IgD-negative memory B cell (primary cell): ENCODE results near the gene SOSTDC1. TPM values are rescaled to one million over a fixed set of nuclear protein-coding genes. Genes with fewer than 3 reads are reported as not detected.
"Not testable (repeated sequence)": the region's sequence is repeated elsewhere in the genome, so short reads cannot be mapped to it uniquely, and the experiment has no call there.

Experiments used
- H3K27ac Mint-ChIP-seq, 3 donors: one replicate each; pipeline ENCODE4 v1.8.0; 2020 to 2022; ENCODE audit warnings: mild to moderate bottlenecking in 3 of 3, mixed read lengths in 3 of 3, moderate library complexity in 1 of 3
- H3K27me3 Mint-ChIP-seq: one replicate; pipeline ENCODE4 v1.8.0; 2021; ENCODE audit warnings: mixed read lengths
- H3K36me3 Mint-ChIP-seq: one replicate; pipeline ENCODE4 v1.8.0; 2020; ENCODE audit warnings: mild to moderate bottlenecking, mixed read lengths
- H3K4me1 Mint-ChIP-seq, 3 donors: one replicate each; pipeline ENCODE4 v1.8.0; 2020 to 2022; ENCODE audit warnings: mixed read lengths in 3 of 3, mild to moderate bottlenecking in 1 of 3
- H3K4me3 Mint-ChIP-seq, 4 donors: one replicate each; pipeline ENCODE4 v1.8.0; 2020 to 2022; ENCODE audit warnings: mild to moderate bottlenecking in 4 of 4, mixed read lengths in 4 of 4, moderate library complexity in 3 of 4
- H3K9me3 Mint-ChIP-seq, 3 donors: one replicate each; pipeline ENCODE4 v1.8.0; 2020 to 2021; ENCODE audit warnings: mixed read lengths in 3 of 3, mild to moderate bottlenecking in 1 of 3
- polyA plus RNA-seq: library from polyadenylated mRNA; unstranded; fragments of 300-500 nt; fragmentation: Illumina TruSeq; gene quantifications from one replicate; pipeline ENCODE4 v1.2.3, GENCODE V29; 2021

The SOSTDC1 gene
- polyA plus RNA-seq, 1 donor from 2014 or later: not detected

GRCh38 chr7:16484453-16485158 is 19.1 kb upstream of the SOSTDC1 start:
- Mint-ChIP-seq H3K9me3 (no peaks in the 10 kb centered on the region), H3K36me3 (no peaks in the 10 kb centered on the region), H3K27me3 (peaks cover 3% of the 10 kb centered on the region), H3K4me3 (no peak overlapping the region), H3K27ac (no peak overlapping the region), H3K4me1 (no peaks in the 10 kb centered on the region)

DNA sequence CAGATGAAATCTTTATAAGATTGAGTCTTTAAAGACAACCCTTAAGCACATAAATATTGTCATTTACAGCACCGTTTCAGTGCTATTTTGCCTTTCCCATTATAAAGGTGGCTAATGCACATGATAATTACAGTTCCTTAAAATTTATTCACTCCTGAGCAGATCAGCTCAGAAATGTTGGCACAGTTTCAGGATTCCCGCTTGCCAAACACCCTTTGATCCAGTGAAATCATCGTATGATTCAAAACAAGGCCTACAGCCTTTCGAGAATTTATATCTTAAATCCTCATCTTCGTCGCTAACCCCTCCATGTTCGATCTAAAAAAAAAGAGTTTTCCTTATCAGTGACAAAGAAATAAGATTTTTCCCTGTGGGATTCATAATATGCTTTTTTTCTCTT is 14.1 kb upstream of the SOSTDC1 start:
- Mint-ChIP-seq H3K4me3 (no peak overlapping the region), H3K27ac (no peak overlapping the region), H3K4me1 (no peaks in the 10 kb centered on the region), H3K27me3 (peaks cover 3% of the 10 kb centered on the region), H3K9me3 (no peaks in the 10 kb centered on the region), H3K36me3 (no peaks in the 10 kb centered on the region)

DNA sequence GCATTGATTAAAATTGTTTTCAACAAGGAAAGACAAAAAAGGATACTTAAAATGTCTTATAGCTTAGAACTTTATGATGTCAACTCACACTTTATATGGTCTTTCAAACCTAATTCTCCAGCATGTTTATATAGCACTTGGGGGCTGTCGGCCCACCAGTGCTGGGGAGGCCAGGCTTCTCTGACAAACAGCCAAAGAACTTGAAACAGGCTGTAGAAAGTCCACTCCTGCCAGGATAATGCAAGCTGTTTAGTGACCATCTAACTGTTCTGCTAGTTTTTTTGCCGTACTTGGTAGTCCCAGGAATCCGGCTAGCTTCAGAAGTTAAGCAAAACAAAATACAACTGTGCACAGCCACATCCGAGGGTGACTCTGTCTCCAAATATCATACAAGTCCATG is 13.6 kb upstream of the SOSTDC1 start:
- Mint-ChIP-seq H3K4me3 (no peak overlapping the region), H3K4me1 (no peaks in the 10 kb centered on the region), H3K9me3 (no peaks in the 10 kb centered on the region), H3K27ac (no peak overlapping the region), H3K36me3 (no peaks in the 10 kb centered on the region), H3K27me3 (peaks cover 3% of the 10 kb centered on the region)

- peaks cover 7% of the 10 kb centered on the region for H3K27me3 Mint-ChIP-seq
- no peaks in the 10 kb centered on the region for H3K4me1 Mint-ChIP-seq
- no peak overlapping the region for H3K27ac Mint-ChIP-seq
- no peaks in the 10 kb centered on the region for H3K9me3 Mint-ChIP-seq
- no peaks in the 10 kb centered on the region for H3K36me3 Mint-ChIP-seq
- H3K4me3 Mint-ChIP-seq: no peak overlapping the region
These were observed 6.4 kb upstream of the SOSTDC1 start for GRCh38 chr7:16471933-16472332.

- peaks cover 0 to 1% (median 0%) of the 10 kb centered on the region in 3 donors for H3K4me1 Mint-ChIP-seq
- H3K36me3 Mint-ChIP-seq: no peaks in the 10 kb centered on the region
- H3K9me3 Mint-ChIP-seq: no peaks in the 10 kb centered on the region
- H3K4me3 Mint-ChIP-seq: no peak overlapping the region
- H3K27me3 Mint-ChIP-seq: peaks cover 15% of the 10 kb centered on the region
- no peak overlapping the region for H3K27ac Mint-ChIP-seq
These were observed 1.4 kb downstream of the SOSTDC1 start for GRCh38 chr7:16463949-16464715.

DNA sequence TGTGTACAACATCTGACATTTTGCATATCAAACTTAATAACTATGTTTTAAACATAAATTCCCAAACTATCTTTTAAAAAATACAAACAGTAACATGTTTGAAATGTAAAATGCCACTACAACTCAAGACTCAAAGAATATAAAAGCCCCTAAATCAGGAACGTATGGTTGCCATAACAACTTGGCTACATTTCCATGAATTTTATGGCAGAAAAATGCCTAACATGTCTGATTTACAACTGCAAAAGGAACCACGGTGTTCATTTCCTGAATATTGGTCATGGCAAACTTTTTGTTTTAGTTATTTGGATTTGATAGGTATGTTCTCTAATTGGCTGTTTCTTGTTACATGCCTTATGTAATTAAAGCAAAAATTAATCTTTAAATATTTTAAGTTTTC is 2.0 kb downstream of the SOSTDC1 start:
- Mint-ChIP-seq H3K9me3 (no peaks in the 10 kb centered on the region), H3K36me3 (no peaks in the 10 kb centered on the region), H3K27ac (no peak overlapping the region), H3K4me1 (peaks cover 0 to 1% (median 0%) of the 10 kb centered on the region in 3 donors), H3K27me3 (peaks cover 15% of the 10 kb centered on the region), H3K4me3 (no peak overlapping the region)

DNA sequence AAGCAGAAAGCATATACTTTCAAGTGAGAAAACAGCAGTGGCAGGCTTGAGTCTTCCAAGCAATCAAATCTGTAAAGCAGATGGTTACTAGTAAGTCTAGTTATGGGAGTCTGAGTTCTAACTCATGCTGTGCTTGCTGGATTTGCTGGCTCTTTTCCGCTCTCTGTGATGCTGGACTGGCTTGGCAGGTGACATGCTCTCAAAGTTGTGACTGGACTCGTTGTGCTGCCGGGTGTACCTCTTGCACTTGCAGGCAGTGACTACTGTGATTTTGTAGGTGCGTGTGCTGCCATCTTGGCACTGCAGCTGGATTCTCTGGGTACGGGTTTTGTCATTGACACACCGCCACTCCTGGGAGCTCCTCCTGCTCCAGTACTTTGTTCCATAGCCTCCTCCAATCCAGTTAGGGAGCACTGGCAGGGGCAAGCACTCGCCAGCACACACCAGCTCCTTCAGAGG is 3.1 kb downstream of the SOSTDC1 start:
- Mint-ChIP-seq H3K9me3 (no peaks in the 10 kb centered on the region), H3K4me1 (peaks cover 0 to 1% (median 0%) of the 10 kb centered on the region in 3 donors), H3K27me3 (peaks cover 12% of the 10 kb centered on the region), H3K36me3 (no peaks in the 10 kb centered on the region), H3K27ac (no peak overlapping the region), H3K4me3 (no peak overlapping the region)

DNA sequence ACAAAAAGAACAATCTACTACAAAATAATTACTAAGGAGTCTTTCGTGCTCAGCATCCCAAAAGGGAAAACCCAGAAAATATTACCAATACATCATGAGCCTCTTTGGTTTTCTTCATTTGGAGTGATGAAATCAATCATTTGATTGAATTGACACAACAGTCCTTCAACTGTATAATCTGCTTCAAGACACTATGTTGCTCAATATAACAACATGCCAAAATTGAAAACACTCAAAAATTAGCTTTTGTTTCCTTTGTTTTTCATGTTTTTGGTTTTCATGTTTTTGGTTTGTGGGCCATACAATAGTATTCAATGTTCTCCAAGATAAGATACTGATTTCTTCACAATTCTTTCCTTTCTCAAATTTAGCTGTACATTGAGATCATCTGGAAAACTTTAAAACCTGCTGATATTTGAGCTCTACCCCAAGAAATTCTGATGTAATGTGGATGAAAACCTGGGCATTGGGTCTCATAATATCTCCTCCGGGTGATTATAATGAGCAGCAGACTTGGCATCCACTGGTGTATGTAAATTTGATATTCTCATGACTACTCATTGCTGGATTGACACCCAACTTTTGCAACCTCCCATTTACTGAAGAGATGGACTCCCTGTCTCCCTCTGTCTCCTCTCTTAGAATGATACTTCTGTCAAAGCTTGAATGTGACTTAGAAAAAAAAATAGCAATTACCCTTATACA is 4.6 kb downstream of the SOSTDC1 start:
- H3K4me1 Mint-ChIP-seq: peaks cover 0 to 1% (median 0%) of the 10 kb centered on the region in 3 donors
- H3K4me3 Mint-ChIP-seq: no peak overlapping the region
- H3K27me3 Mint-ChIP-seq: peaks cover 12% of the 10 kb centered on the region
- H3K27ac Mint-ChIP-seq: no peak overlapping the region
- H3K9me3 Mint-ChIP-seq: no peaks in the 10 kb centered on the region
- no peaks in the 10 kb centered on the region for H3K36me3 Mint-ChIP-seq

- H3K9me3 Mint-ChIP-seq, H3K4me1 Mint-ChIP-seq, H3K27ac Mint-ChIP-seq, H3K4me3 Mint-ChIP-seq, H3K27me3 Mint-ChIP-seq, H3K36me3 Mint-ChIP-seq: not testable (repeated sequence)
These were observed 9.2 kb downstream of the SOSTDC1 start for GRCh38 chr7:16456303-16456702.

DNA sequence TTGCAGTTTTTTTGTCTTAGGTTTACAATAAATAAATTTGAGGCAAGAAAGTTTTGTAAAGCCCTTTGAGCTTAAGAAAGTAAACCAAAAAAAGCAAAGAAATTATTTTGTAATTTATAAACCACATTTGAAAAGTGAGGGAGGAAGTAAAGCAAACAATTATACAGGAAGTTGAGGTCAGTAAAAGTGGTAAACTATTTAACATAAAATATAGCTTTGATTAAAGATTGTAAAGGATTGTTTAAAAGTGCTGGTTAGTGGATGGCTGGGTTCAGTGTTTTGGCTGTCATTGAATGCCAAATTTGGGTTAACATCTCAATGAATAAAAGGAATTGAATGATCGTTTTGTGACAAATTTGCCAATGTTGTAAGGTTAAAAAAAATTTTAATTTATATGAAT is 9.9 kb downstream of the SOSTDC1 start:
- Mint-ChIP-seq H3K4me3 (no peak overlapping the region), H3K9me3 (no peaks in the 10 kb centered on the region), H3K27ac (no peak overlapping the region), H3K27me3 (no peaks in the 10 kb centered on the region), H3K36me3 (no peaks in the 10 kb centered on the region), H3K4me1 (no peaks in the 10 kb centered on the region)

- H3K9me3 Mint-ChIP-seq: no peaks in the 10 kb centered on the region
- H3K27me3 Mint-ChIP-seq: no peaks in the 10 kb centered on the region
These were observed 15.2 kb downstream of the SOSTDC1 start for GRCh38 chr7:16450366-16450765.

GRCh38 chr7:16447876-16448275 is 17.7 kb downstream of the SOSTDC1 start:
- Mint-ChIP-seq H3K36me3 (no peaks in the 10 kb centered on the region), H3K9me3 (no peaks in the 10 kb centered on the region), H3K4me1 (no peaks in the 10 kb centered on the region), H3K4me3 (no peak overlapping the region), H3K27ac (no peak overlapping the region), H3K27me3 (no peaks in the 10 kb centered on the region)

More at GRCh38 chr7:16450366-16450765, 15.2 kb downstream of the SOSTDC1 start:
- H3K27ac Mint-ChIP-seq: no peak overlapping the region
- no peaks in the 10 kb centered on the region for H3K4me1 Mint-ChIP-seq
- no peaks in the 10 kb centered on the region for H3K36me3 Mint-ChIP-seq
- H3K4me3 Mint-ChIP-seq: no peak overlapping the region

DNA sequence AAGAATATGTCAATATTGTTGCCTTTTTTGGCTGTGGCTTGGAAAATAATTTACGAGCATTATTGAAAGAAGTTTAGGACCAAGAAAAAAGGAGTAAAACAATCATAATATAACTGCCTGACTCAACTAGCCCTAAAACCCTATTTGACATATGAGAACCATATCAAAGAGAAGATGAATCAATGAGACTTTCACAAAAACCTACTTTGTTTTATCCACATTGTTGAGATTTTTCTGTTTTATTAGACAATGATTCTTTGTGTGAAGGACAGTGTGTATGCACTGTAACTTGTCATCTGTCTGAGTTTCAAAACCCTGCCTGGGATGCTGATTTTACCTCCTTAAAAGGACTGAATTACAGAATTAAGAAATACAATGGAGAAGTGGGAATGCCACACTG is 19.0 kb downstream of the SOSTDC1 start:
- no peaks in the 10 kb centered on the region for H3K36me3 Mint-ChIP-seq
- H3K4me1 Mint-ChIP-seq: no peaks in the 10 kb centered on the region
- no peaks in the 10 kb centered on the region for H3K27me3 Mint-ChIP-seq
- no peak overlapping the region for H3K4me3 Mint-ChIP-seq
- H3K9me3 Mint-ChIP-seq: no peaks in the 10 kb centered on the region
- H3K27ac Mint-ChIP-seq: no peak overlapping the region

- H3K4me3 Mint-ChIP-seq: not testable (repeated sequence)
These were observed 21.7 kb downstream of the SOSTDC1 start for GRCh38 chr7:16443871-16444270.

DNA sequence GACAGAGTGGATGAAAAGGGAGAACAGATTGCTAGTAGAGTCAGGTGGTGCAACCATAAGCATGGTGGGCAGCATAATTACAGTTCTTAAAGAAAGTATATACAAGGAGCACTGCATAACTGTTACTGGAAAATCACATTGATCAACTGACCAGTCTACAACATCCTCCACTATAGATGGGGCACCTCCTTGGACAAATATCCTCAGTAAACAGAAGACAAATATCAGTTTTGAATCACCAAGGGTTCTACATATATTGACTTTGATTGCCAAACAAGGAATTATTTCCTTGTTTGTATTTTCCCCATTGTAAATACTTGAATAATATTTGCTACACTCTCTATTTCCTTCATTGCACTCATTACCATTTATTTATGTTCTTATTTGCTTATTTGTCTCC is 26.6 kb downstream of the SOSTDC1 start:
- Mint-ChIP-seq H3K27ac (no peak overlapping the region), H3K36me3 (no peaks in the 10 kb centered on the region), H3K27me3 (no peaks in the 10 kb centered on the region), H3K4me1 (no peaks in the 10 kb centered on the region), H3K4me3 (no peak overlapping the region), H3K9me3 (peaks cover 0 to 2% (median 0%) of the 10 kb centered on the region in 3 donors)

More at GRCh38 chr7:16443871-16444270, 21.7 kb downstream of the SOSTDC1 start:
- not testable (repeated sequence) for H3K27me3 Mint-ChIP-seq, H3K4me1 Mint-ChIP-seq, H3K36me3 Mint-ChIP-seq, H3K9me3 Mint-ChIP-seq, H3K27ac Mint-ChIP-seq
